ENCODE measurements around the gene FYCO1.

The FYCO1 gene

DNA sequence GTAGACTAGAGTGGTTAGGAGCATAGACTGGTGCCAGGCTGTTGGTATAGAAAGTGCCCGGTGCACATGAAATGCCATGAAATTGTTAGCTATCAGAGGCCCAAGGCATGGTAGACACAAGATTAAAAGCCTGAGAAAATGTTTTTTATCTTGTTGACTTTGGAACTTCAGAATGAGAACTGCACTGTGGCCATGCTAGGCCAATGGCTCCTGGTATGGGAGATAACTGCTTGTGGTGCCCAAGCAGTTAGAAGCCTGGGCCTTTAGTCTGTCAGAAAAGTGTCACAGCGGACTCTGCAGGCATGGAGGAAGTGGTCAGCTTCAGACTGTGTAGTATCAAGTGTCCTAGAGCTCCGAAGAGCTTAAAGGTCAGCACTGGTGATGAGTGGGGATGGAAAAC, 11.9 kb downstream of the FYCO1 start:
- no peak for DNase-seq

DNA sequence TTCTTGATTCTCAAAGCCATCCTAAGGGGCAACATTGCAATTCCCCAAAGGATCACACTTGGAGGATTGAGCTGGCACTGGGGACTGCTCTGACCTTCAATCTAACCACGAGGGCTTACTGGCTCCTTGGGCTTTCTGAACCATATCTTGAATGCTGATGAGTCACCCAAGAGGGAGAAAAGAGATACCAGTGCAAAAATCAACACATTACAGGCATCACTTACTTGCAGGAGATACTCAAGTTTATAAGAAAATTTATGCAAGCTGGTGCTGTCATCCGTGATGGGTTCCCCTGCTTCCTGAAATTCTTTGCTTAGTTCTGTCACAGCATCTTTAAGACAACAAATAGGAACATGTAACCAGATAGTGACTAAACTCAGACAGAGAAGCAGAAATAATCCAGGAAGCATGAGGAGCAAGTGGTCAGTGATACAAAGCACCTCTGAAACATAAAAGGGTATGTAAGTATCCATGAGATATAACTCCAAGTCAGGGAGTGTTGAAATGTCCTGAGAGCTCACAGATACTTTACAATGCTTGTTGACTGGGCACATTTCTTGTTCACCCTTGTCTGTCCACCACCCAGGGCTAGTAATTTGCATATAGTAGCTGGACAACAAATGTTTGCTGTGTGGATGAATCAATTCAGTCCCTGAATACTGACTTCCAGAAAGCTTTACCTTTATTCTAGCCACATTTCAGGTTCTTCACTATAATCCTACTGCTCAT, 14.1 kb downstream of the FYCO1 start:
- DNase-seq, result no peak

DNA sequence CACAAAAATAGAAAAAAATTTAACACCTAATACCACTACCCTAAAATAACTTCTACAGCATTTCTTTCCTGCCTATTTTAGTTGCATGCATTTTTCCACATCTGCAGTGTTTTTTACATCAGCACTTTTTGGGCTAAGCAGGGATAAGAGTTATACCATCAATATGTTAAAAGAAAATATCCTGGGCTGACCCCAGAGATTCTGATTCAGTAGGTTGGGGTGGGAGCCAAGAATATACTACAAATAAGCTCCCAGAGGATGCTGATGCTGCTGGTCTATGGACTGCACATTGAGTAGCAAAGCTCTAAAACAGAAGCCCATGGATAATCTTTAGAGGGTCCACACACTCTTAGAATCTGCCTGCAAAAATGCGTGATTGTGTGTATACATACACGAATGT, 14.8 kb downstream of the FYCO1 start:
- no peak for DNase-seq

DNA sequence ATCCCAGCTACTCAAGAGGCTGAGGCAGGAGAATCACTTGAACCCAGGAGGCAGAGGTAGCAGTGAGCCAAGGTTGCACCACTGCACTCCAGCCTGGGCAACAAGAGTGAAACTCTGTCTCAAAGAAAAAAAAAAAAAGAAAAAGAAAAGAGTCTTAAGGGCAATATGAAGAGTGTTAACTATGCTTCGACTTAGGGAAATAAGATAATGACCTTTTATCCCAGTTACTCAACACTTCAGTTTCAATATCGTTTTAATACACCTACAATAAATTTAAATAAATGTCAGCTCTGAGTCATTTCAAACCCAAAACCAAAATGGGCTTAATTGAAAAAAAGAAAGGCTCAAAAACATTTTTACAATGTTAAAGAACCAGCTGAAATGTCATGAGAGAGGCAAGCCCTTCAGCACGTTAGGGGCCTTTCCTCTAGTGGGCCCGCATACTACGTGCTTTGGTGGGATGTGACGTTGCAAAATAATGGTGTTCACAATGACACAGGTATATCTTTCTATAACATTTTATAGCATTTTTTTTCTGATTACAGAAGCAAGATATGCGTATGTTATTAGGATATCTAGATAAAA, 15.3 kb downstream of the FYCO1 start:
- DNase-seq, result no peak

DNA sequence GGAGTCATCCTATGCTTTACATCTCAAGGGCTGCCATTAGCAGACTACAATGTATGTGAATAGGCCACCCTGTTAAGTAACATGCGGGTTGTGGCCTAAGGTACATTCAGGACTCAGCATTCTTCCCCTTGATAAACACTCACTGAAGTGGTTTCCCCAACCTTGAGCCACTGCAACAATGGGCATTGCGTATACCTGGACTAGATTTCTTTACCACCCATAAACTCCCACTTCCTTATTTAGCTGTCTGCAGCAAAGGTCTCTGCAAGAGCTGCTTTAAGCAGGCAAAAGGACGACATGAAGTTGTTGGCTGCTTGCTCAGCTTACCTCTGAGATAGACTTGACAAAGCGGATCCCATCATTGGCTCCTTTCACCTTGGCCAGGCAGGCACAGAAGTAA, 16.2 kb downstream of the FYCO1 start:
- no peak for DNase-seq

DNA sequence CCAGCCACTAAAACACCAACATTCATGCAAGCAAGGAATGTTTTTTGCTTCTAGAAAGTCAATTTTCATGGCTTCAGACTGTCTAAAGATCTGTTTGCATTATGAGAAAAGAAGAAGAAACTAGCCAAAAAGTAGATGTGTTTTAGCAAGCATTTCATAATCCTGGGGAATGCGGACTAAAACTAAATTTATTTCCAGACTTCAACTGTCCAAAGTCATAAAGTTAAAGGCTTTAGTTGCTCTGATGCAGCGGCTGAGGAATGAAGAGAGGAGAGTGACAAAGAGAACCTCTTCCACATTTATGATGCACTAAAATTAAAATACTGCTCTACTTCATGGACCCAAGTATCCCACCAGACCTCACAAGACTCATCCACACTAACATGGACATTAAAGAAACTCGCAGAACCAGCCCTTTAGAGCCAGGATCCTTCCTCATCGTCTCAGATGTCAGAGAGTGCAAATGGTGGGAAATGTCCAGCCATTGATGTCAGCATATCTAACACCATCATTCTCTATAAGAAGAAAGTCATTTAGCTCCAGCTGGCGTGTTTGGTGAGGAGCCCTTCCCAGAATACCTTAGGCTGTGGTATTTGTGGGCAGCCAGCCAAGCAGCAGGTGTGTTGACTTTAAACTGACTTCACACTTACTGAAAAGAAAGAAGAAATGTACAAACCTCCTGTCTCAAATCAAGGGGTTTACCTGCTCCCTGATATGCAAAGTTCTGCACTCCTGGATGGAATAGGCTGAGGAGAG, 17.4 kb downstream of the FYCO1 start:
- DNase-seq, result no peak

DNA sequence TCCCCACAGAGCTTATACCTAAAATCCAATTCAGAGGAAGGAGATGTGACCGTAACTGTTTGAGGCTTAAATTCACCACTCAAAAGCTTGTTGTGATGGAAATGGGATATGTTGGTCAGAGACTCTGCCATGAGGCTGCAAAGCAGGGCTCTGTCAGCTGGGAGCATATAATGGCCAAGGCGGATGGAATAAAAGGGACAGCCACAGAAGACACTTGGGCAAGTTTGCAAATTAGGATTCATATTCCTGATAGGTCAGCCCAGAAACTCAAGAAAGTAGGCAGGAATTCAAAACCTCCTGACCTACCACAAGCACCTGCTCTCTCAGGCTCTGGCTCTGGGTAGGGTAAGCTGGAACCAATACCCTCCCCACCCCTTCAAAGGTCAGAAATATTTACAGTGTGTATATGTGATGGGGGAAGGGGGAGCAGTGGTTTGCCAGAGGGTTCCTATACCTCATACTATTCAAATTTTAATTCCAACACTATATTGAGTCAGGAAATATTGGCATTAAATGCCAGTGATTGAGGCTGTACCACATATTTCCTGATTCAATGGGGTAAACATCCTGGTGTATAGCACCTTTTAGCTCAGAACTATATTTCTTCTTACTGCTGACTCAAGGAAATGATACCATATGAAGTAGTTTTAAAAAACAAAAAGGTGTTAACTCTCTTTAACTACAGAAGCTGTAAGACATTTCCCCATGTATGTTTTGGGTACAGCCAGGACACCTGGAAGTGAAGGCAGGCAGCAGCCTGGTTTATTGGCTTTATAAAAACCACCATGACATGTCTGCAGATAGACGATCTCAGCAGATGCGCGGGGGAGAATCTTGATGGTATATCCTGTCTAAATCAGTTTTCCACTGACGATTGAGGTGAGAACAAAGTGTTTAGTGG, 19.2 kb downstream of the FYCO1 start:
- DNase-seq, result no peak

DNA sequence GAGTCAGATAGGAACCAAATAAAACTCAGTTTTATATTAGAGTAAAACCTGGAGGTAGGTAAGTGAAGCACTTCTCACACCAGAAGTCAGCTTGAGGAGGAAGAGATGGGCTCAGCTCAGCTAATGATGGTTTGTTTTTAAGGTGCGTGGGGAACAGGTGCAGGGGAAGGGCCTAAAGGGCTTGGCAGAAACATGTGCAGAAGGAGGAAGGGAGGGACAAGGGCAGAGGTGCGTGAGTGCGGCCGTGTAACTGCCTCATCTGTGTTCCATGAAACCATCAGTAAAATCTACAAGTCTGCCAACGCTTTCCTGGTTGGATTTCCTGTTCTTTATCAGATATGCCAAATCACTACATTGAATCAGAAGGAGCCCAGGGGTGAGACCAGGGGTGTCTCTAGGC, 19.9 kb downstream of the FYCO1 start:
- no peak for DNase-seq

DNA sequence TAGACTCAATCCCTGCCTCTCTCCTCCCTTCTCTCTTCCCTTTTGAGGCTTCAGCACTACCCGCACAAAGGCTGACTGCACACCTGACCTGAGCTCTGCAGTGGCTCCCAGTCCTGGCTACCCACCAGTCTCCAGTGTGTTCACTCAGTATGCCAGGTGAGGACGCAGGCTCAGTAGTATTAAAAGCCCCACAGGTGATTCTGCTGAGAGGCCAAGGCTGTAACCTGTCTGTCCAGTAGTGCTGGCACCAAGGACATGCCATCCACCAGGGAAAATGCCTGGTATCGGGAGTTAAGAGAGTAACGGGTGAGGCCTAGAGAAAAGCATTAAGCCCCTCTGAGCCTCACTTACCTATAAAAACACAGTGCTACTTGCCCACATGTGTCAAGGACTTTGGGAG, 20.9 kb downstream of the FYCO1 start:
- DNase-seq, result no peak

DNA sequence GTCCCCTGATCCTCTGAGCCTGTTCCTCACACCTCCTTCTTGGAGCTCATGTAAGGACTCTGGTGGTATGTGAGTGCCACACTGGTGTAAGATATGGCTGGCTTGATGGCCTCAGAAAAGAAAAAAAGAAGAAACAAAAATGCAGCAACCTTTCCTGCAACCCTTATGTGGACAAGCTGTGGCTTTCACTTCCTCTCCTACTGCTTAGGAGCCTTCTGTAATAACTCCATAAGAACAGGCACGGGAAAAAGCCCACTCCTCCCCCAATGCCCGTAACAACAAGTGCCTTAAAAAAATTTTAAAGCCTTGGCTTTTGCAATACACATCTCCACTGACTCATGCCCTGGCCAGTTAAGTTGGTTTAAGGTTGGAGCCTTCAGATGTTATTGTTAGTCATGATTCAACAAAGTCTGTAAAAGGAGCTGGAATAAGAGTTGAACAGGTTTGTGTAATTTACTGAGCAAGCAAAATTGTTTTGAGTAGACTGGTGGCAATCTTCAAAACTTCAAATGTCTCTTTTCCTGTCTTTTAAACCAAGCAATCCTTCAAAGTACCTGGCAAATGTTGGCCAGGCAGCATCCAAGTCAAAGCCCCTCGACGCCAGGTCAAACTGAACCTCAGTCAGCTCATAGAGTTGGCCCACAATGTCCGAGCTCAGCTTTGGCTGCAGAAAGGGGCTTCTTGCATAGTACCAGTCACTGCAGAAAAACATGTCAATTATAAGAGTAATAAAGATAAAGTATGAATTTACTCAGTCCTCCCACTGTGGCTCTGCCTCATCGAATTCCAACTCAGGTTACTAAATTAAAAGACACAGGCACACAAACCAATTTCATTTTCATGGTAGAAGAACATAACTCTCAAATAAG, 22.9 kb downstream of the FYCO1 start:
- no peak for DNase-seq

DNA sequence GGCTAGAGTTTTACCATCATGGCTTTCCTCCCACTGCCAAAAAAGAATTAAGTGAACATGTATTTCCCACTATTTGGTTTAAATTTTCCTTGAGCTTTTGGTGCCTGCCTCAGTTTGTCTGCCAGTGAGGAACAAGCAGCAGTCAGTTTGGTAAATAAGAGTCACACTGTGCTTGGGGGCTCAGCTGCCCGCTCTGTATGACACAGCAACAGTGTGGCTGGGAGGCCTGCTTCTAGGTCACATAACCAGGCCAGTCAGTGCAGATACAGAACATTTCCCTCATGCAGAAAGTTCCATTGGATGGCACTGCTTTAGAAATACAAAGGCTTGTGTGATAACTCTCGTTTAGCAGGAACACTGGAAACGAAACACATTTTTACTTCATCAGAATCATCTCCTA, 25.7 kb downstream of the FYCO1 start:
- no peak for DNase-seq

DNA sequence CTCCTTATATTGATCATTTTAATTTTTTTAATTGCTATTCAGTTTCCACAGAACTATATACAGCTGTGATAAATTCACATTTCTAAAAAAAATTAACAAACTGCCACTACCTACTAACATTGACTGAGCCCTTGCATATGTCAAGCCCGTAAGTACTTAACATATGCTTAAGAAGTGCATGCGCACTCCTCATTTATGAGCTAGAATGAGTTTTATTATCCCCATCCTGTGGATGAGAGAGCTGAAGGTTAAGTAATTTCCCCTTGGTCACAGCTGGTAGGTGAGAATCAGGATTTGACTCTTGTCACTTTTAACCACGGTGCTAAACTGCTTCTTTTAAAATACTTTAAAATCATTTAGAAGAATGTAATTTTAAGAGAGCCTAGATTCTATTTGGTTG, 26.5 kb downstream of the FYCO1 start:
- DNase-seq, result no peak

DNA sequence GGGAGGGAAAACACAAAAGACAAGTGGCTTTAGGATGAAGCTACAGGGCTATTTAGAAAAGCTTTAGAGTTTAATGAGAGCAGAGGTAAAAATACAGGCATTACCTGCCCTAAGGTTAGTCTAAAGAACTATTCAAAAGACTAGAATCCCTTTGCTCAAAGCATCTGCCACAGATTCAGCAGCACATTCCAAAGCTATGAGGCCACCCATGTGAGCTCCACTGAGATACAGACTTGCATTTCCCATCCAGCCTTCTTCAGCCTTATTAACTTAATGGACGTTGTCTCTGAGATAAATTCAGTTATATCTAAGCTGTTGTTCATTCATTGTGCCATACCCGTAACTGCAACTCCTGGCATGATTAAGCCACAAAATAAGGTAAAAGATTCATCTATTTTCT, 26.9 kb downstream of the FYCO1 start:
- DNase-seq, result no peak

DNA sequence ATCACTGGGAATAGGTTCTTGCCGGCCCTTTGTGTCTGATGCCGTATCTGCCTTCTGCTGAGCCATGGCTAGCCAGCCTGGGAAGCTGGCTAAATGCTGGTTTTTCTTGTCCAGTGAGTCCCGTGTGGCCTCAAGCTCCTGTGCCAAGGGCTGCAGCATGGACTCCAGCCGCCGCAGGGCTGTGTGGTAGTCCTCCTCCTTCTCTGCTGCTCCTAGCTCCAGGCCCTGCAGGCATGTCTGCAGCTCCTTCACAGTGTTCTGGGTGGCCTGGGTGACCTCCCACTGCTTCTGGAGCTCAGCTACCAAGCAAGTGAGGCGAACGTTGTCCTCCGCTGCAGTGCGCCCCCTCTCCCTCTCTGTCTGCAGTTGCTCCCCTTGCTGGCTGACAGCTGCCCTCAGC, 27.5 kb downstream of the FYCO1 start:
- DNase-seq, result no peak

DNA sequence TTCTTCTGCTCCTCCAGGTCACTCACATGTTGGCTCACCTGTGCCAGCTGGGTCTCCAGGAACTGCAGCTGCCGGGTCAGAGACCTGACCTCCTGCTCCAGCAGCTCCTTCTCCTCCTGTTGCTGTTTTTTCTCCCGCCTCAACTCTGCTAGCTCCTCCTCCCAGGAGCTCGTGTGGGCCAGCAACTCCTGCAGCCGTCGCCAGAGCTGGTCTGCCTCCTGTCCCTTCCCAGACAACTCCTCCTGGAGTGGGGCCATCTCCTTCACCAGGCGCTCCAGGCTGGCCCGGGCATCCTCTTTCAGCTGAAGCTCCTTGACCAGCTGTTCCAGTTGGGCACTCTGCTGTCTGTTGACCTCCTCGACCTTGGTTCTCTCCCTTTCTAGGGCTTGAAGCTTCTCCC, 27.9 kb downstream of the FYCO1 start:
- no peak for DNase-seq

DNA sequence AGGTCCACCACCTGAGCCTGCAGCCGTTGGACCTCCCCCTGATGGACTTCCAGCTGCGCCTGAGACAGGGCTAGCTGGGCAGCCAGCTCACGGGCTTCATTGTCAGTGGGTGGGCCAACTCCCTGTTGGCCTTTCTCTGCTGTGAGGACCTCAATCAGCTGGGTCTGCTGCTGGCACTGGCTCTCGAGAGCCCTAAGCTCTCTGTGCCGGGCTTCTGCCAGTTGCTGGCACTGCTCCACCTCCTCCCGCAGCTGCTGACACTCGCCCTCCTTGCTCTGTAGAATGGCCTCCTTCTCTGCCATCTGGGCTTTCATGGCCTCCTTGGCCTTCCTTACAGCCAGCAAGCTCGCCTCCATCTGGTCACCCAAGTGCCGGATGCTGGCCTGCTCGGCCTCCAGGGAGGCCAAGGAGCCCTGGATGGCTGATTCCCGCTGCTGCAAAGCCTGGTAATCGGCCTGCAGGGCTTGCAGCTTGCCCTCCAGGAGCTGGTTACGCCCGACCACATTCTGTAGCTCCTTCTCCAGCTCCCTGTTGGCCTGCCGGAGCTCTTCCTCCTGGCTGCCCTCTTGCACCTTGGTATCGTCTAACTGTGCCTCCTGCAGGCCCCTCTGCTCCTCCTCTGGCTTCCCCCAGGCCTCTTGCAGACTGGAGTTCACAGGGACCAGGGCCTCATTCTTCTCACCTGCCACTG, 28.5 kb downstream of the FYCO1 start:
- peak in 1 of 2 experiments; percentile 55 for DNase-seq

DNA sequence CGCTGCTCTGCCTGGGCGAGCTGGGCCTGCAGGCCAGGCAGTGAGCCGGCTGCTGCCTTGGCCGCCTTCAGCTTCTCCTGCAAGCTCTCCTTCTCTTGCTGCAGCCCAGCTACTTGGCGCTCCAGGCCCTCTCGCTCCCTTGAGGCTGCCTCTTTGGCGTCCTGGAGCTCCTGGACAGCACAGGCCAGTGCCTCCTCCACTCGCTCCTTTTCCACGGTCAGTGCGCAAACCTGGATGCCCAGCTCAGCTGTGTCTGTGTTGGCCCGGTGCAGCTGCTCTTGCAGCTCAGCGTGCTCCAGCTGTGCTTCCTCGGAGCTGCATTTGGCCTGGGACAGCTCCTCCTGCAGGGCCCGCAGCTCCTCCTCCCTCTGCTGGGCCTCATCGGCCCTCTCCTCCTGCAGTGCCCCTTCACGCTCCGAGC, 29.2 kb downstream of the FYCO1 start:
- no peak for DNase-seq

DNA sequence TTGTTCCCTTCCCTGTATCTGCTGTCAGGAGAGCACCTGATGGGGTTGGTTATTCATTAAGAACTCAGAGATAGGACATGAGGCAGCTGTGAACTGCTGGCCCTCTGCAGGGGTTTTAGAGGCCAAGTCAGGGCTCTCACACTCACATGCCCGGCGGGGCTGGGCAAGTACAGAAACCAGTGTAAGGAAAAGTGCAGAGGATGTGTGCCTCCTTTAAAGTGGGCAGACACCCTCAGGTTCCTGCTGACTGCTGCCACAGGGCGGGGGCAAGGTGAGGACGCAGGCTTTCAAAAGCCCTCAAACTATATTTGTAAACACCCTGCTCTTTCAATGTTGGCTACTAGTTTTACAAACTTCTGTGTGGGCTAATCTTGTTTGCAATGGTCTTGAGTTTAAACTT, 30.0 kb downstream of the FYCO1 start:
- DNase-seq, result no peak

DNA sequence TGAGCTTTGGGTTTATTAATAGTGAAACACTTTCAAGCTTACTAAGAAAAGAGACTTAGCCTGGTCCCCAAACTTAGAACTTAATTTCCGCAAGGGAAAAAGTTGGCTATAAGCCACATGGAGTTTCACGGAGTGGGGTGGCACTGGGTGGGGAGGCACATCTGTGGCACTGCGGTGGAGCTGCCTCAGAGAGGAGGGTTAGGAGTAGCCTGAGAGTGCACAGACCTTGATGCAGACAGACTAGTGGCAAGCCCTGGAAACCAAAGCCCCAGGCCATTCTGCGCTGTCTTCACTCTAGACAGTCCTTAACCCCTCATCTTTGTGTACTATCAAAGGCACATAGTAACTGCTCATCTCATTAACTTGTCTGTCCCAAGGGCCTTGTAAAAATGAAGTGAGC, 30.4 kb downstream of the FYCO1 start:
- DNase-seq, result no peak

DNA sequence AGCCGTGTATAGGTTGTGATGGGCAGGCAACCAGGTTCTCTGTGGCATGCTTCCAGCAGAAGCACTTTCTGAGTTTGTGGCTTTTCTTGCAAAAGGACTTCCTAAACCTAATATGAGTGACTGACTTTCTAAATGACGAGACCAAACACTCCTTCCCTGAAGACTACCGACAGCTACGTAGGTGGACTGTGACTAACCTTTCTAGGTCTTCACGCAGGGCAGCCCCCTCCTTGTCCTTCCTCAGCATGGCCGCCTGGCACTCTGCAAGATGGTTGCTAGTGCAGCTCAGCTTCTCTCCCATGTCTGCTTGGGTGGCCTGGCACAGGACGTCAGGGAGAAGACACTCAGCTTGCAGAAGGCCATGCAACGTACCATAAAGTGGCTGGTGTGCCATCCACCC, 31.5 kb downstream of the FYCO1 start:
- DNase-seq, result no peak

DNA sequence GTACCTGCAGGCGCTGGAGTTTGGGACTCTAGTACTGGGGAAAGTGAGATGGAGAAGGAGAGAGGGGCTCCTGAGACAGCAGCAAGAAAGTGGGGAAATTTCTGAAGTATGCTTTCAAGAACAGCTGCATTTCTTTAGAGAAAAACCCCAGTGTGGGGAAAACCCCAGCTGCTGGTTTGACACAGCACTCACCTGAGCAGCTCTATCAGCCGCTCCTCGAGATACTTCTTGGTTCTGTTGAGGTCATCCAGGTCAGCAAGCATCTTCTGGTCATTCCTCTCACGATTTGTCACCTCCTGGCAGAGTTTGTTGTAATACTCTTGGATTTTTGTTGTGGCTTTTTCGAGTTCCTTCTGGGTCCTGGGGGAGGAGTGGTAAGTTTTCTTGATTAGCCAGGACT, 33.6 kb downstream of the FYCO1 start:
- no peak for DNase-seq

DNA sequence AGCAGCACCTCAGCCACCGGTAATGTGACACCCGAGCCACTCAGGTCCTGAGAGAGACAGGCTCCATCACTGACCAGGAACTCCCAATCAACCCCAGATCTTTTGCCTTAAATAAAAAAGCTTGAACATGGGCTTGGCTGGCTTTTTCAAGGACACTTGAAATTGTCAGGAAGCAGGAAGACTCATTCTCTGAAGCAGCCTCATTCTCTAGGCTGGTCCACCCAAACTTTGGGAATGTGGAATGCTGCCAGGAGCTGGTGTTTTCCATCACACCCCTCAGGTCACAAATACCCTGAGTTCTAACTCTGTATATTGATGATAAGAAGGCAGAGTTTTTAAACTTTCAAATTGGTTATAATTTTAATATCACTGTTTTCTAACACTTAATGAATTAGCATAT, 35.3 kb downstream of the FYCO1 start:
- no peak for DNase-seq

All from NCI-H446 (cell line).